ENCODE results near the gene PPFIA3. TPM values are rescaled to one million over a fixed set of nuclear protein-coding genes. Genes with fewer than 3 reads are reported as not detected.

PPFIA3 gene
- total and polyA plus RNA-seq, 4 donors, result 1.5 to 4.6 (median 2.4) TPM

DNA sequence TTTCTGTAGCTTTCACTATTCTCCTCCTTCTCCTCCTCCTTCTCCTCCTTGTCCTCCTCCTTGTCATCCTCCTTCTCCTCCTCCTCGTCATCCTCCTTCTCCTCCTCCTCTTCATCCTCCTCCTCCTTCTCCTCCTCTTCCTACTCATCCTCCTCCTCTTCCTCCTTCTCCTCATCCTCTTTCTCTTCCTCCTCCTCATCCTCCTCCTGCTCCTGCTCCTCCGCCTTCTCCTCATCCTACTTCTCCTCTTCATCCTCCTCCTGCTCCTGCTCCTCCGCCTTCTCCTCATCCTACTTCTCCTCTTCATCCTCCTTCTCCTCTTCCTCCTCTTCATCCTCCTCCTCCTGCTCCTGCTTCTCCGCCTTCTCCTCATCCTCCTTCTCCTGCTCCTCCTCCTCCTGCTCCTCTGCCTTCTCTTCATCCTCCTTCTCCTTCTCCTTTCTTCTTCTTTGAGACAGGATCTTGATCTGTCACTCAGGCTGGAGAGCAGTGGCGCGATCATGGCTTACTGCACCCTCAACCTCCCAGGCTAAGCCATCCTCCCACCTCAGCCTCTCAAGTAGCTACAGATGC is 74.6 kb downstream of the PPFIA3 start:
- Histone ChIP-seq H3K9ac (ENCODE audit: low read depth in 1 of 2, low read length in 2 of 2) (no peak overlapping the region), H3K36me3 (ENCODE audit: control insufficient read depth in 4 of 4, insufficient read depth in 3 of 4, low read depth in 1 of 4, low read length in 3 of 4) (peaks cover 0 to 3% (median 0%) of the 10 kb centered on the region in 4 donors), H3K27me3 (ENCODE audit: control insufficient read depth in 4 of 4, insufficient read depth in 4 of 4, low read length in 3 of 4) (no peaks in the 10 kb centered on the region), H3K4me3 (ENCODE audit: low read depth in 1 of 3, low read length in 3 of 3) (no peak overlapping the region), H3K9me3 (ENCODE audit: control insufficient read depth in 4 of 4, low read length in 3 of 4) (no peaks in the 10 kb centered on the region), H3K4me1 (ENCODE audit: control insufficient read depth in 4 of 4, insufficient read depth in 4 of 4, low read length in 3 of 4) (no peaks in the 10 kb centered on the region), H3K27ac (ENCODE audit: low read depth in 1 of 2, low read length in 2 of 2) (no peak overlapping the region)
- no peak for DNase-seq (ENCODE audit: low spot score)
- 96% methylated on average over 6 of the region's 6 CpGs for WGBS
- TF ChIP-seq YY1 (IDR thresholded peaks at IDR 0.05) (no peak), FOXA1 (IDR thresholded peaks at IDR 0.05) (no peak), GABPA (IDR thresholded peaks at IDR 0.05 in 1 of 2, conservative IDR thresholded peaks at IDR 0.05 in 1 of 2) (no peak)

GRCh38 chr19:49194408-49194807 is 75.1 kb downstream of the PPFIA3 start:
- H3K9ac ChIP-seq (ENCODE audit: low read depth in 1 of 2, low read length in 2 of 2), result no peak overlapping the region
- H3K36me3 ChIP-seq (ENCODE audit: control insufficient read depth in 4 of 4, insufficient read depth in 3 of 4, low read depth in 1 of 4, low read length in 3 of 4), result peaks cover 0 to 3% (median 0%) of the 10 kb centered on the region in 4 donors
- no peak for DNase-seq (ENCODE audit: low spot score)
- no peak overlapping the region for H3K27ac ChIP-seq (ENCODE audit: low read depth in 1 of 2, low read length in 2 of 2)
- 87% methylated on average over 4 of the region's 4 CpGs for WGBS
- no peaks in the 10 kb centered on the region for H3K4me1 ChIP-seq (ENCODE audit: control insufficient read depth in 4 of 4, insufficient read depth in 4 of 4, low read length in 3 of 4)
- H3K27me3 ChIP-seq (ENCODE audit: control insufficient read depth in 4 of 4, insufficient read depth in 4 of 4, low read length in 3 of 4), result no peaks in the 10 kb centered on the region
- TF ChIP-seq RXRA (IDR thresholded peaks at IDR 0.05), result no peak
- TF ChIP-seq HNF4A (conservative IDR thresholded peaks at IDR 0.05), result no peak
- TF ChIP-seq, protein P1, sequence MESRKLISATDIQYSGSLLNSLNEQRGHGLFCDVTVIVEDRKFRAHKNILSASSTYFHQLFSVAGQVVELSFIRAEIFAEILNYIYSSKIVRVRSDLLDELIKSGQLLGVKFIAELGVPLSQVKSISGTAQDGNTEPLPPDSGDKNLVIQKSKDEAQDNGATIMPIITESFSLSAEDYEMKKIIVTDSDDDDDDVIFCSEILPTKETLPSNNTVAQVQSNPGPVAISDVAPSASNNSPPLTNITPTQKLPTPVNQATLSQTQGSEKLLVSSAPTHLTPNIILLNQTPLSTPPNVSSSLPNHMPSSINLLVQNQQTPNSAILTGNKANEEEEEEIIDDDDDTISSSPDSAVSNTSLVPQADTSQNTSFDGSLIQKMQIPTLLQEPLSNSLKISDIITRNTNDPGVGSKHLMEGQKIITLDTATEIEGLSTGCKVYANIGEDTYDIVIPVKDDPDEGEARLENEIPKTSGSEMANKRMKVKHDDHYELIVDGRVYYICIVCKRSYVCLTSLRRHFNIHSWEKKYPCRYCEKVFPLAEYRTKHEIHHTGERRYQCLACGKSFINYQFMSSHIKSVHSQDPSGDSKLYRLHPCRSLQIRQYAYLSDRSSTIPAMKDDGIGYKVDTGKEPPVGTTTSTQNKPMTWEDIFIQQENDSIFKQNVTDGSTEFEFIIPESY (IDR thresholded peaks at IDR 0.05), result no peak
- no peak for TF ChIP-seq HNF4G (IDR thresholded peaks at IDR 0.05)
- no peak for TF ChIP-seq YY1 (IDR thresholded peaks at IDR 0.05)
- no peak overlapping the region for H3K4me3 ChIP-seq (ENCODE audit: low read depth in 1 of 3, low read length in 3 of 3)
- no peaks in the 10 kb centered on the region for H3K9me3 ChIP-seq (ENCODE audit: control insufficient read depth in 4 of 4, low read length in 3 of 4)

DNA sequence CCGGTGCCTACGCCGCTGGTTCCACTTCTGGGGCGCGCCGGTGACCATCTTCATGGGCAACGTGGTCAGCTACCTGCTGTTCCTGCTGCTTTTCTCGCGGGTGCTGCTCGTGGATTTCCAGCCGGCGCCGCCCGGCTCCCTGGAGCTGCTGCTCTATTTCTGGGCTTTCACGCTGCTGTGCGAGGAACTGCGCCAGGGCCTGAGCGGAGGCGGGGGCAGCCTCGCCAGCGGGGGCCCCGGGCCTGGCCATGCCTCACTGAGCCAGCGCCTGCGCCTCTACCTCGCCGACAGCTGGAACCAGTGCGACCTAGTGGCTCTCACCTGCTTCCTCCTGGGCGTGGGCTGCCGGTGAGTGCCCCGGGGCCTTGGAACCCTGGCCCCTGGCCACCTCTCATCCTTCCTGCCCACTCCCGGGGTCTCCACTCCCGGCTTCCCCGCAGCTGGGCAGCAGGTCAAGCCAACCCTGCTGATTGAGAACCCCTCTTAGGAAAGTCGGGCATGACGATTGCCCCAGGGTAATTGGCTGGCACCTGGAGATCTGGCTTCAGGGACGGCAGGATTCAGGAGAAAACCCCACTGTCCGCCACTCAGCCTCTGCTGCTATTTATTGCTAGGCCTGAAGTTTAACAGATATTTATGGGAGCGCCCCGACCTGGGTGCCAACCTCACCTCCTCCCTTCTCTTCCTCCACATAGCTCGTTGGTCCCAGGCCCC is 77.3 kb downstream of the PPFIA3 start:
- DNase-seq (ENCODE audit: low spot score), result no peak
- Histone ChIP-seq H3K27ac (ENCODE audit: low read depth in 1 of 2, low read length in 2 of 2) (no peak overlapping the region), H3K9me3 (ENCODE audit: control insufficient read depth in 4 of 4, low read length in 3 of 4) (no peaks in the 10 kb centered on the region), H3K27me3 (ENCODE audit: control insufficient read depth in 4 of 4, insufficient read depth in 4 of 4, low read length in 3 of 4) (no peaks in the 10 kb centered on the region), H3K4me1 (ENCODE audit: control insufficient read depth in 4 of 4, insufficient read depth in 4 of 4, low read length in 3 of 4) (no peaks in the 10 kb centered on the region), H3K9ac (ENCODE audit: low read depth in 1 of 2, low read length in 2 of 2) (no peak overlapping the region), H3K4me3 (ENCODE audit: low read depth in 1 of 3, low read length in 3 of 3) (no peak overlapping the region), H3K36me3 (ENCODE audit: control insufficient read depth in 4 of 4, insufficient read depth in 3 of 4, low read depth in 1 of 4, low read length in 3 of 4) (peaks cover 0 to 1% (median 0%) of the 10 kb centered on the region in 4 donors)
- WGBS, result 66% methylated on average over 40 of the region's 40 CpGs
- TF ChIP-seq NR2F2 (IDR thresholded peaks at IDR 0.05) (no peak), EGR1 (IDR thresholded peaks at IDR 0.05; ENCODE audit: low read depth in 2 of 2) (no peak), MAX (IDR thresholded peaks at IDR 0.05) (no peak), SP1 (IDR thresholded peaks at IDR 0.05) (no peak), JUND (IDR thresholded peaks at IDR 0.05) (no peak), RAD21 (IDR thresholded peaks at IDR 0.05) (no peak)
- TF ChIP-seq, protein P2, sequence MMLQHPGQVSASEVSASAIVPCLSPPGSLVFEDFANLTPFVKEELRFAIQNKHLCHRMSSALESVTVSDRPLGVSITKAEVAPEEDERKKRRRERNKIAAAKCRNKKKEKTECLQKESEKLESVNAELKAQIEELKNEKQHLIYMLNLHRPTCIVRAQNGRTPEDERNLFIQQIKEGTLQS (IDR thresholded peaks at IDR 0.05), result no peak
- TF ChIP-seq, protein P1 (IDR thresholded peaks at IDR 0.05), result no peak
- TF ChIP-seq, protein P3, sequence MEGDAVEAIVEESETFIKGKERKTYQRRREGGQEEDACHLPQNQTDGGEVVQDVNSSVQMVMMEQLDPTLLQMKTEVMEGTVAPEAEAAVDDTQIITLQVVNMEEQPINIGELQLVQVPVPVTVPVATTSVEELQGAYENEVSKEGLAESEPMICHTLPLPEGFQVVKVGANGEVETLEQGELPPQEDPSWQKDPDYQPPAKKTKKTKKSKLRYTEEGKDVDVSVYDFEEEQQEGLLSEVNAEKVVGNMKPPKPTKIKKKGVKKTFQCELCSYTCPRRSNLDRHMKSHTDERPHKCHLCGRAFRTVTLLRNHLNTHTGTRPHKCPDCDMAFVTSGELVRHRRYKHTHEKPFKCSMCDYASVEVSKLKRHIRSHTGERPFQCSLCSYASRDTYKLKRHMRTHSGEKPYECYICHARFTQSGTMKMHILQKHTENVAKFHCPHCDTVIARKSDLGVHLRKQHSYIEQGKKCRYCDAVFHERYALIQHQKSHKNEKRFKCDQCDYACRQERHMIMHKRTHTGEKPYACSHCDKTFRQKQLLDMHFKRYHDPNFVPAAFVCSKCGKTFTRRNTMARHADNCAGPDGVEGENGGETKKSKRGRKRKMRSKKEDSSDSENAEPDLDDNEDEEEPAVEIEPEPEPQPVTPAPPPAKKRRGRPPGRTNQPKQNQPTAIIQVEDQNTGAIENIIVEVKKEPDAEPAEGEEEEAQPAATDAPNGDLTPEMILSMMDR (IDR thresholded peaks at IDR 0.05; ENCODE audit: low read depth, low read length, missing input control), result no peak

Data from liver (tissue), 9 donors.